Neural cell (in vitro differentiated cells): ENCODE measurements around the gene ARSI. TPM values are rescaled to one million over a fixed set of nuclear protein-coding genes. Genes with fewer than 3 reads are reported as not detected.

Source experiments
- H2AFZ ChIP-seq: fragments of 200-600, 300-800 bp; sonication (generic), shearing (Covaris generic); 2 replicates; pipeline ENCODE4 v1.6.0; 2014; ENCODE audit warnings: low read depth, mild to moderate bottlenecking, antibody characterized with exemption, low read length, moderate library complexity
- H3F3A ChIP-seq: fragments of 200-600 bp; shearing (Covaris generic); 2 replicates; pipeline ENCODE4 v1.6.1; 2016; ENCODE audit warnings: mild to moderate bottlenecking, moderate library complexity, mixed read lengths, antibody characterized with exemption, low read length; ENCODE audit not compliant: insufficient read depth, poor library complexity, severe bottlenecking
- H3K27ac ChIP-seq: fragments of 200-600, 300-800 bp; sonication (generic), shearing (Covaris generic); 2 replicates; pipeline ENCODE4 v1.5.1; 2014; ENCODE audit warnings: mild to moderate bottlenecking, low read length, moderate library complexity
- H3K27me3 ChIP-seq: fragments of 300-800, 200-600 bp; sonication (generic), shearing (Covaris generic); 2 replicates; pipeline ENCODE4 v1.6.0; 2014; ENCODE audit warnings: mild to moderate bottlenecking, low read depth, low read length, moderate library complexity; ENCODE audit not compliant: insufficient read depth
- H3K36me3 ChIP-seq: fragments of 300-800, 200-600 bp; sonication (generic), shearing (Covaris generic); 2 replicates; pipeline ENCODE4 v1.5.1; 2014; ENCODE audit warnings: mild to moderate bottlenecking, antibody characterized with exemption, low read length, moderate library complexity; ENCODE audit not compliant: insufficient read depth
- H3K4me2 ChIP-seq: fragments of 300-800, 200-600 bp; sonication (generic), shearing (Covaris generic); 2 replicates; pipeline ENCODE4 v1.6.0; 2014; ENCODE audit warnings: mild to moderate bottlenecking, low read length
- H3K4me3 ChIP-seq: fragments of 300-800, 200-600 bp; sonication (generic), shearing (Covaris generic); 2 replicates; pipeline ENCODE4 v1.5.1; 2014; ENCODE audit warnings: mild to moderate bottlenecking, low read length, moderate library complexity
- H3K79me2 ChIP-seq: fragments of 200-600 bp; shearing (Covaris generic); replicated peaks from 2 replicates; pipeline ENCODE4 v1.6.0; 2014; ENCODE audit warnings: mild to moderate bottlenecking, low read length, moderate library complexity; ENCODE audit not compliant: insufficient read depth
- H3K9ac ChIP-seq: fragments of 300-800, 200-600 bp; sonication (generic), shearing (Covaris generic); 2 replicates; pipeline ENCODE4 v1.6.1; 2016; ENCODE audit warnings: mild to moderate bottlenecking, low read length, mixed read lengths
- H3K9me2 ChIP-seq: fragments of 200-600 bp; shearing (Covaris generic); 2 replicates; pipeline ENCODE4 v1.6.1; 2016; ENCODE audit warnings: mild to moderate bottlenecking, low read length, mixed read lengths; ENCODE audit not compliant: insufficient read depth
- H3K9me3 ChIP-seq: fragments of 200-600, 300-800 bp; sonication (generic), shearing (Covaris generic); 2 replicates; pipeline ENCODE4 v1.6.1; 2016; ENCODE audit warnings: mild to moderate bottlenecking, mixed run types, low read length, moderate library complexity, mixed read lengths
- H4K20me1 ChIP-seq: fragments of 200-600 bp; shearing (Covaris generic); 2 replicates; pipeline ENCODE4 v1.6.1; 2016; ENCODE audit warnings: mild to moderate bottlenecking, mixed run types; ENCODE audit not compliant: insufficient read depth
- CTCF ChIP-seq: fragments of 450-650 bp; IDR thresholded peaks from 2 replicates; pipeline ENCODE4 v1.5.1; 2014; ENCODE audit warnings: antibody characterized with exemption, mild to moderate bottlenecking, moderate library complexity; ENCODE audit not compliant: poor library complexity, severe bottlenecking
- EP300 ChIP-seq: fragments of 450-650 bp; conservative IDR thresholded peaks from 2 replicates; pipeline ENCODE4 v1.6.1; 2014; ENCODE audit warnings: antibody characterized with exemption, mild to moderate bottlenecking, moderate library complexity; ENCODE audit not compliant: poor library complexity, severe bottlenecking
- EZH2 ChIP-seq: fragments of 200-600, 300-800 bp; shearing (Covaris generic), sonication (generic); IDR thresholded peaks from 2 replicates; pipeline ENCODE4 v1.6.1; 2014; ENCODE audit warnings: antibody characterized with exemption, low read length, borderline replicate concordance, mild to moderate bottlenecking; ENCODE audit not compliant: insufficient read depth, poor library complexity, severe bottlenecking
- MXI1 ChIP-seq: fragments of 450-650 bp; conservative IDR thresholded peaks from 2 replicates; pipeline ENCODE4 v1.6.1; 2014; ENCODE audit warnings: antibody characterized with exemption, mild to moderate bottlenecking; ENCODE audit not compliant: poor library complexity, severe bottlenecking
- POLR2AphosphoS5 ChIP-seq: IDR thresholded peaks from 2 replicates; pipeline ENCODE4 v1.6.1; 2012
- RAD21 ChIP-seq: fragments of 450-650 bp; conservative IDR thresholded peaks from 2 replicates; pipeline ENCODE4 v1.6.1; 2014; ENCODE audit warnings: antibody characterized with exemption, mild to moderate bottlenecking, moderate library complexity
- REST ChIP-seq: IDR thresholded peaks from 2 replicates; pipeline ENCODE4 v1.6.1; 2012; ENCODE audit warnings: borderline replicate concordance
- SMC3 ChIP-seq: fragments of 450-650 bp; conservative IDR thresholded peaks from 2 replicates; pipeline ENCODE4 v1.6.1; 2014; ENCODE audit warnings: antibody characterized with exemption, mild to moderate bottlenecking, moderate library complexity; ENCODE audit not compliant: poor library complexity
- TAF1 ChIP-seq: IDR thresholded peaks from 2 replicates; pipeline ENCODE4 v1.6.1; 2012; ENCODE audit warnings: low read depth
- polyA plus RNA-seq: library from polyadenylated mRNA; depleted of rRNA; stranded (reverse); fragments of >200 nt; gene quantifications from 2 replicates; pipeline ENCODE4 v1.2.3, GENCODE V29; 2014

ARSI gene
- polyA plus RNA-seq, 1 donor from 2014 or later: not detected

DNA sequence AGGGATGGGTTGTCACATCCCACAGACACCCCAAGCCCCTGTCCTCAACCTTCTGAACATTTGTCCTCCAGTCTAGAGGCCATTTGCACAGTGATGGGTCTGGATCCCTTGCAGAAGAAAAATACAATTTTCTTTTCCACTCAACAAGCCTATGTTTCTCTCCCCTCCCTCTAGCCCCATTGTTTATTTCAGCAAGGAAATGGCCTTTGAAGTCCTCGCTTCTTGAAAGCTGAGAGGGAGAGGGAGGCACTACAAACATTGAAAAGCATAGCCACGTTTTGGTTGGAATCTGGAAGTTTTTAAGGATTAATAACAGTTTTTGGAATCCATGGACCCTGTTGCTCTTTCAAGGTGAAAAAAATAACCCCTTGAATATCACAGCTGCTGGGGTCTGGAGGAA lies 24.0 kb upstream of the ARSI start:
- H3K9me2 ChIP-seq: no peaks in the 10 kb centered on the region
- no peaks in the 10 kb centered on the region for H3F3A ChIP-seq
- H4K20me1 ChIP-seq: no peaks in the 10 kb centered on the region
- H2AFZ ChIP-seq: no peak overlapping the region
- TF ChIP-seq MXI1: no peak
- no peak for TF ChIP-seq RAD21
- no peak for TF ChIP-seq POLR2AphosphoS5
- TF ChIP-seq CTCF: no peak
- TF ChIP-seq EZH2: no peak
- no peak for TF ChIP-seq SMC3
- TF ChIP-seq EP300: no peak
- TF ChIP-seq TAF1: no peak
- TF ChIP-seq REST: no peak
- H3K9me3 ChIP-seq: no peaks in the 10 kb centered on the region
- no peaks in the 10 kb centered on the region for H3K36me3 ChIP-seq
- H3K79me2 ChIP-seq: no peaks in the 10 kb centered on the region
- no peaks in the 10 kb centered on the region for H3K27me3 ChIP-seq
- no peak overlapping the region for H3K4me3 ChIP-seq
- H3K9ac ChIP-seq: no peak overlapping the region
- no peak overlapping the region for H3K27ac ChIP-seq
- H3K4me2 ChIP-seq: no peak overlapping the region

- Histone ChIP-seq H3K79me2 (no peaks in the 10 kb centered on the region), H3K9ac (no peak overlapping the region), H3K36me3 (no peaks in the 10 kb centered on the region), H3K27me3 (no peaks in the 10 kb centered on the region), H3K9me2 (no peaks in the 10 kb centered on the region), H3F3A (no peaks in the 10 kb centered on the region), H3K27ac (no peak overlapping the region), H3K4me3 (no peak overlapping the region), H3K9me3 (no peaks in the 10 kb centered on the region), H2AFZ (no peak overlapping the region), H3K4me2 (no peak overlapping the region), H4K20me1 (no peaks in the 10 kb centered on the region)
- TF ChIP-seq REST: no peak
- TF ChIP-seq EZH2: no peak
- TF ChIP-seq RAD21: no peak
- TF ChIP-seq TAF1: no peak
- no peak for TF ChIP-seq CTCF
- TF ChIP-seq EP300: no peak
- TF ChIP-seq SMC3: no peak
- no peak for TF ChIP-seq POLR2AphosphoS5
- TF ChIP-seq MXI1: no peak
These were observed 22.7 kb upstream of the ARSI start for GRCh38 chr5:150325426-150325825.
